ENCODE measurements around the gene STRBP.

The STRBP gene

DNA sequence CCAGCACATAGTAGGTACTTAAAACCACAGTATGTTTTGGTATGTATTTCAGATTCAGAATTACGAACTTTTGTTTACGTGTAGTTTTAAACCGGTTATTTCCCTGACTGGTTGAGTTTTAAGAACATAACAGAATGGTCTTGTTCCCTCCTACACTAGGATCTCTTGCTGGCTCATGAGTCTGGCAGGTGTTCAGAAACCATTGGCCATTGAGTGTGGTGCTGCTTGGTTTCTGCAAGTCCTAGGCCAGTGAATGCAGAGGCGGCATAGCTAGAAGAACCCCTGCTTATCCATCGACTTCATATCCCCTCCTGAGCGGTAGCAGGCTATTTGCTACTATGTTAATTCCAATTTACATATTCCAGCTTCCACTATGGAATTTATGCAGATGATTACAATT, 169.3 kb downstream of the STRBP start:
- Histone ChIP-seq H3K9me3 (no peaks in the 10 kb centered on the region), H3K4me2 (no peak overlapping the region), H3K36me3 (peaks cover 80% of the 10 kb centered on the region), H3K4me3 (no peak overlapping the region), H3K27me3 (no peaks in the 10 kb centered on the region), H3K27ac (no peak overlapping the region), H3K4me1 (peaks cover 4% of the 10 kb centered on the region; the same call in 1 of the 2 replicates), H4K20me1 (no peaks in the 10 kb centered on the region), H3K9ac (no peak overlapping the region)
- TF ChIP-seq Cebpa-rat (IDR thresholded peaks at IDR 0.05): no peak

DNA sequence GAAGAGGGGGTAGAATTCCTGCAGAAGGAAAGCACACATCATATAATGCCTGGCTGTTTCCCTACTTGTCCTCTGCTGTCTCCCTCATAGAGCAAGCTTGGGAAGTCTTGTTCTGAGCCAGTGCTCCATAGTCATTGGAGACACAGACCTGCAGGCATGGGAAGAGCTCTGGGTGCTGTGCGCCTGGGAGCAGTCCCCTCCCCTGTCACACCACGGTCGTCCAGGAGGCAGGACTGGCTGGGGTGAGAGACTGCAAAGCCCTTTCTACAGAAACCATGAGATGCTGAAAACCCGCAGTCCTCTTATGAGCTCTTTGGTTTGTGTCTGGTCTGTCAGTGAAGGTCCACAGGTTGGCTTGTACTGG, 170.3 kb downstream of the STRBP start:
- Histone ChIP-seq H3K4me1 (peaks cover 4% of the 10 kb centered on the region; the same call in 1 of the 2 replicates), H3K9ac (no peak overlapping the region), H3K36me3 (peaks cover 84% of the 10 kb centered on the region), H3K9me3 (no peaks in the 10 kb centered on the region), H3K4me3 (no peak overlapping the region), H4K20me1 (no peaks in the 10 kb centered on the region), H3K4me2 (no peak overlapping the region), H3K27ac (no peak overlapping the region), H3K27me3 (no peaks in the 10 kb centered on the region)
- TF ChIP-seq Cebpa-rat (IDR thresholded peaks at IDR 0.05): no peak

DNA sequence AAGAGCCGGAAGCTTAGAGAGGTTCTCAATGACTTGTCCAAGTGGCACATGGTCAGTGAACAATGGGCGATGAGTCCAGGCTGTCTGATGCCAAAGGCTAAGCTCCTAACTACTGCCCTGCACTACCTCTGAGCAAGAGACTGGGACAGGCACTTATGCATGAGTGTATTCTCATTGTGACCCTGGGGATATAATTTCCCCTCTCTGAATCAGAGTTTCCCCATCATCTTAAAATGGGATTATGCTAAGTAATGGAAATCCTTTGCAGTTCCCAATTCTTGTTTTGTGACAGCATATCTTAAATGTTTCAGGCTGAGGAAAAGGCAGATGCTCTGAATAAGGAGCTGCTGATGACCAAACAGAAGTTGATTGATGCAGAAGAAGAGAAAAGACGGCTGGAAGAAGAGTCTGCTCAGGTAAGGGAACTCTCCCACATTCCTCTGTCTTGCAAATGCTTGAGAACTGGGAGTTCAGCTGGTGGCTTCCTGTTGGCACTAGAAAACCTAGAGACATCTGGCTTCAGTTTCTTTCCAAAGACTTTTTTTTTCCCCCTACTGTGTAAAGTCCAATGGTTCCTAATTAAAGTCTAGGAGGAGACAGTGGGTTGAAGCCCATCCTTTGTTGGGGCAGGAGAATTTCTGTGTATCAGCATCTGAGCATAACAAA, 170.8 kb downstream of the STRBP start:
- Histone ChIP-seq H3K4me2 (no peak overlapping the region), H3K4me1 (peaks cover 4% of the 10 kb centered on the region; the same call in 1 of the 2 replicates), H3K27me3 (no peaks in the 10 kb centered on the region), H3K9ac (no peak overlapping the region), H3K4me3 (no peak overlapping the region), H3K9me3 (no peaks in the 10 kb centered on the region), H4K20me1 (no peaks in the 10 kb centered on the region), H3K27ac (no peak overlapping the region), H3K36me3 (peaks cover 84% of the 10 kb centered on the region)
- TF ChIP-seq Cebpa-rat (IDR thresholded peaks at IDR 0.05): no peak

DNA sequence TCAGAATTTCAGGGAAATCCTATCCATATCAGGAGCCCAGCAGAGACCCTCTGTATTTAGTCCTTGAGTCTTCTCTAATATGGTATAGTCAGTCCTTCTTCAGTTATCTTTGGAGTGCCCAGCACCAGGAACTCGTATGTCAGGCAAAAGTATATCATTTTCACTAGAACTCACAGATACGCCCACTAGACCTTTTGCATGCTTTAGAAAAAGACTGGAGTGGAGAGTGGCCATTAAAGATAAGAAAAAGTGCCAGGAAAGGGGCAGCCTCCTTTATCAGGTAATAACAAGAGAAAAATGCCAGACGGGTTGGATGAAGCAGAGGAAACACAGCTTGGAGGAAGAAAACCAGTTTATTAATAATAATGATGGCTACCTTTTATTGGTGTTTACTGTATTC, 171.4 kb downstream of the STRBP start:
- Histone ChIP-seq H3K4me3 (no peak overlapping the region), H3K9me3 (no peaks in the 10 kb centered on the region), H3K27me3 (no peaks in the 10 kb centered on the region), H3K36me3 (peaks cover 84% of the 10 kb centered on the region), H3K4me1 (peaks cover 4% of the 10 kb centered on the region; the same call in 1 of the 2 replicates), H3K27ac (no peak overlapping the region), H3K4me2 (no peak overlapping the region), H3K9ac (no peak overlapping the region), H4K20me1 (no peaks in the 10 kb centered on the region)
- no peak for TF ChIP-seq Cebpa-rat (IDR thresholded peaks at IDR 0.05)

DNA sequence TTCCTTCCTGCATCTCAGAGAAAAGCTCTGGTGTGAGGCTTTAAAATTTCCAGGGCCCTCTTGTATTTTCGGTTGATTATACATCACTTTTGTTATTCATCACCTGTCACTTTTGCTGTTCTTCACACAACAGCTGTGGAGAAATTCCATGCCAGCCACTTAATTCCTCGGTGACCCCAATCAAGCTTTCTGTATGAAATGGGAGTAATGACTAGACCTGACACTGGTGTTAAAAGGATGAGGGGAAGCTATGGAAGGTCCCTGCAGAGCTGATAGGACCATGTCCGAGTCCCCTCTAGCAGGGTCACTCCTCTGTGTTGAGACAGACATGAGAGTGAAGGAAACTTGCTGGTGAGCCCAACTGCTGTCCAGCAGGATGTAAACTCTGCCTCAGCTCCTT, 175.2 kb downstream of the STRBP start:
- Histone ChIP-seq H3K27ac (no peak overlapping the region), H3K36me3 (peaks cover 89% of the 10 kb centered on the region), H4K20me1 (no peaks in the 10 kb centered on the region), H3K9me3 (no peaks in the 10 kb centered on the region), H3K9ac (no peak overlapping the region), H3K4me3 (no peak overlapping the region), H3K27me3 (no peaks in the 10 kb centered on the region), H3K4me1 (peaks cover 4% of the 10 kb centered on the region; the same call in 1 of the 2 replicates), H3K4me2 (no peak overlapping the region)
- no peak for TF ChIP-seq Cebpa-rat (IDR thresholded peaks at IDR 0.05)

DNA sequence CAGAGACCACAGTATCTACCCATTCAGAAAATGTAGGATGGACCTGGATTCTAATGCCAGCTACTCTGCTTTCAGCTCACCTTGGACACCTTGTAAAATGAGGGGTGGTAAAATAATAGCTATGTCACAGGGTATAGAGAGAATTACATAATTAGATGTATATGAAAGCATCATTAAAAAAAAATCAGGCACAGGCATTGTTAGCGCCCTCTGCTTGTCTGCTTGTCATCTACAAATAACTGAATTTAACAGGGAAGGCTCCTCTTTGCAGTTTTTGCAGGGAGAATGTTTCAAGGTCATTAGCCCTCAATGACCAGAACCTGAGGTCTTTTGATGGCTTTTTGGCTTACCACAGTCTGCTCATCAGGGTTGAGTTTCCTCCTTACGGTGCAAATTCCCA, 176.9 kb downstream of the STRBP start:
- TF ChIP-seq Cebpa-rat (IDR thresholded peaks at IDR 0.05): no peak
- Histone ChIP-seq H3K4me2 (no peak overlapping the region), H3K4me3 (no peak overlapping the region), H3K9ac (no peak overlapping the region), H3K36me3 (peaks cover 86% of the 10 kb centered on the region), H4K20me1 (no peaks in the 10 kb centered on the region), H3K4me1 (peaks cover 4% of the 10 kb centered on the region; the same call in 1 of the 2 replicates), H3K9me3 (no peaks in the 10 kb centered on the region), H3K27me3 (no peaks in the 10 kb centered on the region), H3K27ac (no peak overlapping the region)

DNA sequence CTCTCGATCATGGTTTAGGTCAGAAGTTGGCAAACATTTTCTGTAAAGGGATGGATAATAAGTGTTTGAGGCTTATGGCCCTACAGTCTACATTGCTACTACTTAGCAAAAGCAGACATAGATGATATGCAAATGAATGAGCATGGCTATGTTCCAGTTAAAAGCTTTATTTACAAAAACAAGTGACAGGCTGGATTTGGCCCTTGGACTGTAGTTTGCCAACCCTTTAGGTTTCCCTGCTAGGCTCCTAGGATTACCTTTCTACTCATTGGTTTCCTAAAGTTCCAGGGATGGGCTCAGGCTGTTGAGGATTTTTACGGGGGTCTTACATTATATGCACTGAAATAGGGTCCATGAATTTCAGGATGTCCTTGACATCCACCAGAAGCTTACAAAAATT, 177.4 kb downstream of the STRBP start:
- Histone ChIP-seq H3K27ac (no peak overlapping the region), H3K27me3 (no peaks in the 10 kb centered on the region), H3K4me3 (no peak overlapping the region), H3K9ac (no peak overlapping the region), H3K9me3 (no peaks in the 10 kb centered on the region), H4K20me1 (no peaks in the 10 kb centered on the region), H3K4me2 (no peak overlapping the region), H3K4me1 (peaks cover 7% of the 10 kb centered on the region), H3K36me3 (peaks cover 85% of the 10 kb centered on the region)
- no peak for TF ChIP-seq Cebpa-rat (IDR thresholded peaks at IDR 0.05)

DNA sequence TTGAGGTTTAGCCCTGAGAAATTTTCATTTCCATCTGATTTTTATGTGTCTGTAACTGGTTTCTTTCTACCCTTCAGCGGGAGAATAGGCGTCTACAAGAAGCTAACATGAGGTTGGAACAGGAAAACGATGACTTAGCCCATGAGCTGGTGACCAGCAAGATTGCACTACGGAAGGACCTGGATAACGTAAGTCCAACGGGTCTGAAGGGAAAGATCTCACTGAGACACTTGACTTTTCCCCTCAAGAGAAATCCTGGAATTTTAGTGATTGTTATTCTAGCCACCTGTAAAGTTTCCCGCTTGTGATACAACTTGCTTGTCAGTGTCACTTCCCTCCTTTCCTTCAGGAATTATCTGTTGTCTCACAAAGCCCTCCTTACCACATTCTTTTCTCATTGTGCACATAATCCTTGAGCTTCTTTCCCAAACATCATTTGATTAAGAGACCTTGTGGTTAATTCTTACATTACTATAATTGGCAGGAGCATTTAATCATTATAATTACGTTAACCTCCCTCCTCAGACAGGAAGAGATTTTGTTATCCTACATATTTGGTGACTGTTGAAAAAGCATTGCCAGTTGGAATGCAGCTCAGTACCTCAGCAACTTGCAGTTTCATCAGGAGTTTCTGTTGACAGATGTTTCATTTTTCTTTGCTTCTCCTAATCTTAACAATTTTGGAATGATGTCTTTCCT, 178.0 kb downstream of the STRBP start:
- no peaks in the 10 kb centered on the region for H4K20me1 ChIP-seq
- H3K27me3 ChIP-seq: no peaks in the 10 kb centered on the region
- no peak for TF ChIP-seq Cebpa-rat (IDR thresholded peaks at IDR 0.05)
- no peak overlapping the region for H3K9ac ChIP-seq
- no peak overlapping the region for H3K4me3 ChIP-seq
- H3K36me3 ChIP-seq: peaks cover 86% of the 10 kb centered on the region
- no peaks in the 10 kb centered on the region for H3K9me3 ChIP-seq
- no peak overlapping the region for H3K27ac ChIP-seq
- H3K4me1 ChIP-seq: peaks cover 13% of the 10 kb centered on the region
- H3K4me2 ChIP-seq: no peak overlapping the region

DNA sequence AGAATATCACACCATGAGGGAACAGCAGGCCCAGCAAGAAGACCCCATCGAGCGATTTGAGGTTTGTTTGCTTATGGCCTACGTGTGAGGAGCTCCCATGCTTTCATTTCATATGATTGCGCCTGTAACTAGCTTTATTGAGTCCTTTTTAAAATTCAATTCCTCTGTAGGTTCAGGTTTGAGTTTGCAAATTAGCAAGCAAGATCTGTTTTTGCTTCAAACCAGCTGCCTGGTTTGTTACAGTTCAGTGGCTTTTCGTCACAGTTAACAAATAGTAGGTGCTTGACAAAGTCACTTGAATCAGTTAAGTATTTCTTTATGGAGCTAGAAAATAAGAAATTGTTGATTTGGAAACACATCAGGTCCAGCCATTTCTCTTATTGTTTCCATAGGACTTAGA, 178.6 kb downstream of the STRBP start:
- Histone ChIP-seq H3K9ac (no peak overlapping the region), H3K4me3 (no peak overlapping the region), H3K36me3 (peaks cover 84% of the 10 kb centered on the region), H3K9me3 (no peaks in the 10 kb centered on the region), H3K27me3 (no peaks in the 10 kb centered on the region), H4K20me1 (no peaks in the 10 kb centered on the region), H3K4me2 (no peak overlapping the region), H3K4me1 (peaks cover 15% of the 10 kb centered on the region), H3K27ac (no peak overlapping the region)
- TF ChIP-seq Cebpa-rat (IDR thresholded peaks at IDR 0.05): no peak

DNA sequence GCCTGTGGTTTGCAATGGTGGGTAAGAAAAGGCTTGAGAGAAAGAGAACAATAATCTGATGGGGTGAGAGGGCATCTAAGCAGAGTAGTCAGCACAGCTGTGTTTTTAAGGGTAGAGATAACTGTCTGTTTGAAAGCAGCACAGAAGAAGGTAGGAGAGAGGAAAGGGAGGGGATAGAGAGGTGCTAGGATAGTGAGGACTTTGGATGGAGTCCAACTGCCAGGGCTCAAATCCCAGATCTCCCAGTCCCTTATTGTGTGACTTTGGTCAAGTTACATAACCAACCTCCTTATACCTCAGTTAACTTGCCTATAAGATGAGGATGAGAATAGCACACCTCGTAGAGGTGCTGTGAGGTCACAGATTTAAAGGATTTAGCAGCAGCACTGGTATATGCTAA, 179.3 kb downstream of the STRBP start:
- Histone ChIP-seq H3K27me3 (no peaks in the 10 kb centered on the region), H3K4me1 (peaks cover 23% of the 10 kb centered on the region), H3K36me3 (peaks cover 82% of the 10 kb centered on the region), H3K9me3 (no peaks in the 10 kb centered on the region), H3K27ac (no peak overlapping the region), H3K9ac (no peak overlapping the region), H3K4me2 (no peak overlapping the region), H3K4me3 (no peak overlapping the region), H4K20me1 (no peaks in the 10 kb centered on the region)
- TF ChIP-seq Cebpa-rat (IDR thresholded peaks at IDR 0.05): no peak
